Measurements from ENCODE around the gene PCBP1.
"Not testable (repeated sequence)": the region's sequence is repeated elsewhere in the genome, so short reads cannot be mapped to it uniquely, and the experiment has no call there.

Gene PCBP1

GRCh38 chr2:70086838-70087701 is at the start of gene PCBP1:
Gene PCBP1 (plus strand): TSS chr2:70087477. CDS start chr2:70087744, 267 bp downstream.
- DNase-seq = peak; percentile 84 to 85

GRCh38 chr2:70039366-70039765 is 47.9 kb upstream of the PCBP1 start:
- DNase-seq = no peak

GRCh38 chr2:70041663-70042062 is 45.6 kb upstream of the PCBP1 start:
- no peak for DNase-seq

DNA sequence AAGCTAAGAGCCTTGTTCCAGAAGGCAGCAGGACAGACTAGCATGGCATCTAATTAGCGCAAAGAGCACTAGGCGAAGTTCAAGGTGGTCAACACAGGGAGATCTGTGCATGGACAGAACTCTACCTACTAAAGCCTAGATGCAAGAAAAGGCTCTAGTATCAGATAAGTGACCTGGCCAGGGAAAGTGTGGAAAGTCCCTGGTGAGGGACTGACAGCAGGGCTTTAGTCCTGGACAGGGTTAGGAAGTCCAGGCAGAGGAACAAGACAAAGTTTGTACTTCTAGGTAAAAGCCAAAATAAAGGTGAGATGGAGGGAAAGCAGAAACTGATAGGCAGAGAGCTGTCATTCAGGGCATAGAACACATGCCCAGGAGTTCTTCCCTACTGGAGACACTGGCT is 45.0 kb upstream of the PCBP1 start:
- no peak for DNase-seq

- no peak for DNase-seq
Observed at GRCh38 chr2:70043252-70043875, 43.9 kb upstream of the PCBP1 start.

GRCh38 chr2:70044290-70045040 is 42.8 kb upstream of the PCBP1 start:
- DNase-seq = no peak

GRCh38 chr2:70045405-70045804 is 41.9 kb upstream of the PCBP1 start:
- no peak for DNase-seq

GRCh38 chr2:70045932-70046331 is 41.3 kb upstream of the PCBP1 start:
- DNase-seq = no peak

DNA sequence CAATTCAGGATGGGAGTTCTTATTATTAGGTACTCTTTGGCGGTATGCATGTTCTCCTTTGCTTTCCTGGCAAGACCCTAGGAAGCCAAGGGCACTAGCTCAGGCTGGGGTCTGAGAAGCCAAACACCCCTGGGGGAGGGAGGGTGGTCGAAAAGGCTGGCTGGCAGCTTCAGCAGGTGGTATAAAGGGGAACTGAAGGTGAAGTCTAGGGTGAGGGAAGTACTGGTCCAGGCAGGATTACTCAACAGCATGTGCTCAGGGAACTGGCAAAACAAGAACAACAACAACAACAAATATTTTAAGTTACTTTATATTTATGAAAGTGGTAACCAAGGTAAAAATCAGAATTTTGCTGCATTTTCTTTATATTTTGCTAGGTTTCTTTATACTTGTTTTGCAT is 40.7 kb upstream of the PCBP1 start:
- DNase-seq = no peak

DNA sequence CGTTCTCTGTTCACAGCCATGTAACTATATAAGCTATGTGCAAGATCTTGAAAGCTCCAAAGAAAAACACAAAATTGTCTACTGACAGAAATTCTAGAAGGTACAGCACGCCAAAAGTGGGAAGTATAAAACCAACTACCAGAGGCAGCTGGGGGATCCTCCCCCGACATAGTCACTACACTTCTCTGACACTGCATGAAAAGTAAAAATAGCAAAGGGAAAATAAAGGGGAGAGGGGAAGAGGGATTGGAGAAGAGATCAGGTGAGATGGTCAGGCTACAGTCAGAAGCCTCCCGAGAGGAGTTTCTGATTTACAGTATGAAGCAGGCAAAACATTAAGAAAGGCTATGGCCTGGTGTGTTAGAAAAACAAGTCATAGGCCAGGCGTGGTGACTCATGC is 39.8 kb upstream of the PCBP1 start:
- DNase-seq = no peak

GRCh38 chr2:70049255-70049654 is 38.0 kb upstream of the PCBP1 start:
- no peak for DNase-seq

GRCh38 chr2:70050631-70051425 is 36.4 kb upstream of the PCBP1 start:
- no peak for DNase-seq

DNA sequence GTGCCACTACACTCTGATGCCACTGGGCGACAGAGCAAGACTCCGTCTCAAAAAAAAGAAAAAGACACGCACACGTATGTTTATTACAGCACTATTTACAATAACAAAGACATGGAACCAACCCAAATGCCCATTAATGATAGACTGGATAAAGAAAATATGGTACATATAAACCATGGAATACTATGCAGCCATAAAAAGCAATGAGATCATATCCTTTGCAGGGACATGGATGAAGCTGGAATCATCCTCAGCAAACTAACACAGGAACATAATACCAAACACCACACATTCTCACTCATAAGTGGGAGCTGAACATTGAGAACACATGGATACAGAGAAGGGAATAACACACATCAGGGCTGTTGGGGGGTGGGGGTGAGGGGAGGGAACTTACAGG is 32.0 kb upstream of the PCBP1 start:
- not testable (repeated sequence) for DNase-seq

DNA sequence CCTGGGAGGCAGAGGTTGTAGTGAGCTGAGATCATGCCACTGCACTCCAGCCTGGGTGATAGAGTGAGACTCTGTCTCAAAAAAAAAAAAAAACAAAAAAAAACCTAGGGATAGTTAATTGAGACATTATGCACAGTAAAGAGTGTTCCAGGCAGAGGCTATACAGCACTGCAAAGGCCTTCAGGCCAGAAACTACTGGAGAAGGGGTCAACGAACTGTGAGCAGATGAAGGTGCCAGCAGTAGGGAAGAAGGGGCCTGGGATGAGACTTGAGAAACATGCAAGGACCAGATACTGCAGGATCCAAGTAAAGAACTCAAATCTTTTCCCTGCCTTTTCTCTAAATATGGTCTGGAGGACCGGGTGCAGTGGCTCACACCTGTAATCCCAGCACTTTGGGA is 26.0 kb upstream of the PCBP1 start:
- DNase-seq = no peak

DNA sequence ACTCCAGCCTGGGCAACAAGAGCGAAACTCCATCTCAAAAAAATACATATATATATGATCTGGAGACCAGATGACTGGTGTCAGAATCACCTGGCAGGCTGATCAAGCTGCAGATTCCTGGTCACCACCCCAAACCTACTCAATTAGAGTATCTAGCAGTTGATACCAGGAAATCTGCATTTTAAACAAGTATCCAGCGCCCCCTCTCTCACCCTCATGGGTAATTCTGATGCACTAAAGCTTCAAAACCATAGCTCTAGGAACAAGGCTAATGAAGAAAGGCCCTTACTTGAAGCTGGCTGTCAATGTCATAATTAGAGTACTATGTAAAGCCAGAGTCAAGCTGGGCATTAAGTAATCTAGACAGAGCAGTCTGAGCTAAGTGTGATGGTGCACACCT is 25.0 kb upstream of the PCBP1 start:
- DNase-seq = no peak

GRCh38 chr2:70068119-70068518 is 19.2 kb upstream of the PCBP1 start:
- no peak for DNase-seq

DNA sequence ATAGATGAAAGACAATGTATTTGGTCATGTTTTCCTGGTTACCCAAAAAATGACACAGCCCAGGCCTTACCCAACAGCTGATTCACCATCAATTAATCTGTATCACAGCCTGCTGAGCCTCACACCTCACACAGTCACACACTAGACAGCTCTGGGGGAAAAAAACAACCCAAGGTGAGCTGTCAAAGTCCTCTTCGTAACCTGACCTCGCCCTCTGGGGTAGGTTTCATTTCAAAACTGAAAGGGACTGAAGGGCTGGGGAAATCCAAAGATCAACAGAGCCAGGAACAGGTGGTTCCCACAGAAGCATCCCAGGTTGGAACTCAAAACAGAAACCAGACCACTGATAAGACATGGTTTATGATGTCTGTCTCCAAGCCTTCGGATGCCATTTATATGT is 18.2 kb upstream of the PCBP1 start:
- no peak for DNase-seq

DNA sequence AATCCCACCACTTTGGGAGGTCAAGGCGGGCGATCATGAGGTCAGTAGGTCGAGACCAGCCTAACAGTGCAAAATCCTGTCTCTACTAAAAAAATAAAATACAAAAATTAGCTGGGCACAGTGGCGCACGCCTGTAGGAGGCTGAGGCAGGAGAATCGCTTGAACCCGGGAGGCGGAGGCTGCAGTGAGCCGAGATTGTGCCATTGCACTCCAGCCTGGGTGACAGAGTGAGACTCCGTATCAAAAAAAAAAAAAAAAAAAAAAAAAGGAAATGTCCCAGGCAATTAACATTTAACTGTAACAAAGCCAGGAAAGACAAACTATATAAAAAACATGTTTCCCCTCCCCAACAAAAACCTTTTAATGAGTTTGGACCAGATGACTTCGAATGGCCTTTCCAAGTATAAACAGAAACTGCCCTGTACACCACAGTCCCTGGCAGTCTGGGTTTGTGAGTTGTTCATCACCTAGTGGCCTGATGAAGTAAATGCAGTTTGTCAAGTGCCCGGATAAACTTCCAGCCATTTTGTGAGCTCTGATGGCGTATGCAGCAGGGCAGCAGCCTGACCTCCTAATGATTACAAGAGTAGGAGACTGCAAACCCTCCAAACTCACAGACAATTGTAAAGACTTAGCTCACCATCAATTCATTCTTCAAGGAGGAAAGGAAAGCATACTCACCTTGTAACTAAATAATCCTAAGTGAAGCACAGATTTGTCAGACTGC is 16.6 kb upstream of the PCBP1 start:
- peak; percentile 75 to 91 for DNase-seq

- DNase-seq = no peak
Observed at GRCh38 chr2:70073493-70073892, 13.8 kb upstream of the PCBP1 start.

- no peak for DNase-seq
Observed at GRCh38 chr2:70078384-70078783, 8.9 kb upstream of the PCBP1 start.

GRCh38 chr2:70080610-70081200 is 6.6 kb upstream of the PCBP1 start:
- no peak for DNase-seq

- no peak for DNase-seq
Observed at GRCh38 chr2:70081221-70081620, 6.1 kb upstream of the PCBP1 start.
